NCI-H146 (cell line): Measurements from ENCODE around the gene LRRC10B.

ENCODE experiments used
- DNase-seq: peaks from one replicate; lab custom pipeline; 2025; lab: John Stamatoyannopoulos, UW

The LRRC10B gene

GRCh38 chr11:61546663-61547062, 38.1 kb downstream of the LRRC10B start:
- DNase-seq = no peak

- DNase-seq = no peak
Measured at GRCh38 chr11:61547246-61547645, 38.7 kb downstream of the LRRC10B start.

GRCh38 chr11:61549177-61549576, 40.6 kb downstream of the LRRC10B start:
- DNase-seq = no peak

- no peak for DNase-seq
Measured at GRCh38 chr11:61549662-61550568, 41.4 kb downstream of the LRRC10B start.

GRCh38 chr11:61550665-61551227, 42.2 kb downstream of the LRRC10B start:
- DNase-seq = no peak

- no peak for DNase-seq
Measured at GRCh38 chr11:61551634-61552033, 43.1 kb downstream of the LRRC10B start.

- DNase-seq = no peak
Measured at GRCh38 chr11:61552108-61552635, 43.6 kb downstream of the LRRC10B start.

GRCh38 chr11:61553373-61554171, 45.0 kb downstream of the LRRC10B start:
- DNase-seq = no peak

- DNase-seq = no peak
Measured at GRCh38 chr11:61554172-61554988, 45.8 kb downstream of the LRRC10B start.

- peak; percentile 72 for DNase-seq
Measured at GRCh38 chr11:61555051-61555969, 46.8 kb downstream of the LRRC10B start.

GRCh38 chr11:61555978-61556377, 47.4 kb downstream of the LRRC10B start:
- DNase-seq = no peak

GRCh38 chr11:61556621-61557020, 48.1 kb downstream of the LRRC10B start:
- no peak for DNase-seq
